ENCODE data around the gene TAGLN2.

TAGLN2 gene

GRCh38 chr1:159936273-159936904 is 11.1 kb upstream of the TAGLN2 start:
- peak; percentile 63 for DNase-seq (ENCODE audit: low spot score)

- no peak for DNase-seq (ENCODE audit: low spot score)
Observed at GRCh38 chr1:159935719-159936272, 10.5 kb upstream of the TAGLN2 start.

GRCh38 chr1:159935305-159935704 is 10.0 kb upstream of the TAGLN2 start:
- DNase-seq (ENCODE audit: low spot score) = no peak

- DNase-seq (ENCODE audit: low spot score) = no peak
Observed at GRCh38 chr1:159934136-159935039, 9.1 kb upstream of the TAGLN2 start.

- no peak for DNase-seq (ENCODE audit: low spot score)
Observed at GRCh38 chr1:159933347-159933746, 8.0 kb upstream of the TAGLN2 start.

GRCh38 chr1:159932296-159933285 is 7.3 kb upstream of the TAGLN2 start:
- DNase-seq (ENCODE audit: low spot score) = no peak

- no peak for DNase-seq (ENCODE audit: low spot score)
Observed at GRCh38 chr1:159931795-159932173, 6.5 kb upstream of the TAGLN2 start.

- DNase-seq (ENCODE audit: low spot score) = no peak
Observed at GRCh38 chr1:159931101-159931794, 5.9 kb upstream of the TAGLN2 start.

GRCh38 chr1:159930634-159931033 is 5.3 kb upstream of the TAGLN2 start:
- DNase-seq (ENCODE audit: low spot score) = no peak

GRCh38 chr1:159930216-159930615 is 4.9 kb upstream of the TAGLN2 start:
- DNase-seq (ENCODE audit: low spot score) = no peak

GRCh38 chr1:159929155-159930051 is 4.1 kb upstream of the TAGLN2 start:
- DNase-seq (ENCODE audit: low spot score) = no peak

- DNase-seq (ENCODE audit: low spot score) = no peak
Observed at GRCh38 chr1:159928491-159929050, 3.3 kb upstream of the TAGLN2 start.

- DNase-seq (ENCODE audit: low spot score) = no peak
Observed at GRCh38 chr1:159927849-159928431, 2.6 kb upstream of the TAGLN2 start.

- no peak for DNase-seq (ENCODE audit: low spot score)
Observed at GRCh38 chr1:159927211-159927848, 2.0 kb upstream of the TAGLN2 start.

GRCh38 chr1:159925719-159926078 is 392 bp upstream of the TAGLN2 start:
- no peak for DNase-seq (ENCODE audit: low spot score)

- no peak for DNase-seq (ENCODE audit: low spot score)
Observed at GRCh38 chr1:159924025-159924790, 1.1 kb downstream of the TAGLN2 start.

GRCh38 chr1:159923203-159924024 is 1.9 kb downstream of the TAGLN2 start:
- DNase-seq (ENCODE audit: low spot score) = peak; percentile 70
